Nephron progenitor cell (in vitro differentiated cells): ENCODE data around the gene ANKRD66.

Source experiments
- DNase-seq: peaks from one replicate; pipeline ENCODE4 v3.0.0; 2021
- H3K27ac Mint-ChIP-seq: 2 replicates; pipeline ENCODE4 v1.8.0; 2021; ENCODE audit warnings: mild to moderate bottlenecking, moderate library complexity, mixed read lengths
- H3K27me3 Mint-ChIP-seq: 2 replicates; pipeline ENCODE4 v1.8.0; 2021; ENCODE audit warnings: mild to moderate bottlenecking, low read depth, mixed read lengths; ENCODE audit not compliant: poor library complexity
- H3K36me3 Mint-ChIP-seq: 2 replicates; pipeline ENCODE4 v1.8.0; 2021; ENCODE audit warnings: low read depth, mixed read lengths
- H3K4me1 Mint-ChIP-seq: 2 replicates; pipeline ENCODE4 v1.8.0; 2021; ENCODE audit warnings: mixed read lengths
- H3K4me3 Mint-ChIP-seq: 2 replicates; pipeline ENCODE4 v1.8.0; 2021; ENCODE audit warnings: mild to moderate bottlenecking, moderate library complexity, mixed read lengths
- H3K9me3 Mint-ChIP-seq: 2 replicates; pipeline ENCODE4 v1.8.0; 2021; ENCODE audit warnings: mild to moderate bottlenecking, moderate library complexity, mixed read lengths
- TF ChIP-seq, protein P1 (sequence below): fragments of 200-600 bp; sonication (generic); IDR thresholded peaks from 2 replicates; pipeline ENCODE4 v1.5.0; 2021; ENCODE audit warnings: antibody characterized with exemption

The ANKRD66 gene

DNA sequence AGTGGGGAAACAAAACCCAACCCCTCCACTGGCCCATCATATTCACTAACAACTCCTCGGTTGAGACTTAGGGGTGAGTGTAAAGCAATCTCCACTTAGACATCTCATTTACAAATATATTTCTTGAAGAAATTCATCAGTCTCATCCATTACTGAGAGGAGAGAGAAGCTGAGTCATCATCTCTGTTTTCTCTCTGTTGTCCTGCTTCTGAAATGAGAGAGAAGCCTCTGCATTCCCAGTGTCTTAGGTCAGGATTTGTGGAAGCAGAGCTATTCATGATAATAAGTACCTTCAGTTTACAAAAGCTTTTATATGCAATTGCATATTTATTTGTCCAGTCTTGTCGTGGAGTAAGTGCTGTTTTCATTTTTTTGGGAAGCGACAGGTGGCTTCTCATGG is 47.3 kb downstream of the ANKRD66 start:
- H3K27me3 Mint-ChIP-seq, result peaks cover 5% of the 10 kb centered on the region
- no peak overlapping the region for H3K4me3 Mint-ChIP-seq
- DNase-seq, result no peak
- H3K27ac Mint-ChIP-seq, result no peak overlapping the region
- no peaks in the 10 kb centered on the region for H3K9me3 Mint-ChIP-seq
- H3K36me3 Mint-ChIP-seq, result no peaks in the 10 kb centered on the region
- no peaks in the 10 kb centered on the region for H3K4me1 Mint-ChIP-seq
- TF ChIP-seq, protein P1, sequence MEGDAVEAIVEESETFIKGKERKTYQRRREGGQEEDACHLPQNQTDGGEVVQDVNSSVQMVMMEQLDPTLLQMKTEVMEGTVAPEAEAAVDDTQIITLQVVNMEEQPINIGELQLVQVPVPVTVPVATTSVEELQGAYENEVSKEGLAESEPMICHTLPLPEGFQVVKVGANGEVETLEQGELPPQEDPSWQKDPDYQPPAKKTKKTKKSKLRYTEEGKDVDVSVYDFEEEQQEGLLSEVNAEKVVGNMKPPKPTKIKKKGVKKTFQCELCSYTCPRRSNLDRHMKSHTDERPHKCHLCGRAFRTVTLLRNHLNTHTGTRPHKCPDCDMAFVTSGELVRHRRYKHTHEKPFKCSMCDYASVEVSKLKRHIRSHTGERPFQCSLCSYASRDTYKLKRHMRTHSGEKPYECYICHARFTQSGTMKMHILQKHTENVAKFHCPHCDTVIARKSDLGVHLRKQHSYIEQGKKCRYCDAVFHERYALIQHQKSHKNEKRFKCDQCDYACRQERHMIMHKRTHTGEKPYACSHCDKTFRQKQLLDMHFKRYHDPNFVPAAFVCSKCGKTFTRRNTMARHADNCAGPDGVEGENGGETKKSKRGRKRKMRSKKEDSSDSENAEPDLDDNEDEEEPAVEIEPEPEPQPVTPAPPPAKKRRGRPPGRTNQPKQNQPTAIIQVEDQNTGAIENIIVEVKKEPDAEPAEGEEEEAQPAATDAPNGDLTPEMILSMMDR, result no peak

DNA sequence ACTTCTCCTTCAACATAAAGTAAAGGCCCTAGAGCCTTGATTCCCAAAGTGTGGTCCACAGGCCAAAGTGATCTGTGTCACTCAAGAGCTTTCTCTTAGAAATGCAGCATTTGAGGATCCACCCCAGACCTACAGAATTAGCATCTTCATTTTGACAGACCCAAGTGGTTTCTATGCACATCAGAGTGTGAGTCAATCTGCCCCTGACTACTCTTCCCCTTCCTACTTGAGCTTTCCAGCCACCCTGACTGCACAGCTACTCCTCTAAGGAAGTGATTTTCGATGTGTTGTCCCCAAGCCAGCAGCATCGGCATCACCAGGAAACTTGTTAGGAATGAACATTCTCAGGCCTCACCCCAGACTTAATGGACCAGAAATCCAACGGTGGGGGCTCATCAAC is 49.1 kb downstream of the ANKRD66 start:
- Mint-ChIP-seq H3K4me3 (no peak overlapping the region), H3K27me3 (peaks cover 5% of the 10 kb centered on the region), H3K36me3 (no peaks in the 10 kb centered on the region), H3K4me1 (no peaks in the 10 kb centered on the region), H3K9me3 (no peaks in the 10 kb centered on the region), H3K27ac (no peak overlapping the region)
- TF ChIP-seq, protein P1, result no peak
- DNase-seq, result no peak

DNA sequence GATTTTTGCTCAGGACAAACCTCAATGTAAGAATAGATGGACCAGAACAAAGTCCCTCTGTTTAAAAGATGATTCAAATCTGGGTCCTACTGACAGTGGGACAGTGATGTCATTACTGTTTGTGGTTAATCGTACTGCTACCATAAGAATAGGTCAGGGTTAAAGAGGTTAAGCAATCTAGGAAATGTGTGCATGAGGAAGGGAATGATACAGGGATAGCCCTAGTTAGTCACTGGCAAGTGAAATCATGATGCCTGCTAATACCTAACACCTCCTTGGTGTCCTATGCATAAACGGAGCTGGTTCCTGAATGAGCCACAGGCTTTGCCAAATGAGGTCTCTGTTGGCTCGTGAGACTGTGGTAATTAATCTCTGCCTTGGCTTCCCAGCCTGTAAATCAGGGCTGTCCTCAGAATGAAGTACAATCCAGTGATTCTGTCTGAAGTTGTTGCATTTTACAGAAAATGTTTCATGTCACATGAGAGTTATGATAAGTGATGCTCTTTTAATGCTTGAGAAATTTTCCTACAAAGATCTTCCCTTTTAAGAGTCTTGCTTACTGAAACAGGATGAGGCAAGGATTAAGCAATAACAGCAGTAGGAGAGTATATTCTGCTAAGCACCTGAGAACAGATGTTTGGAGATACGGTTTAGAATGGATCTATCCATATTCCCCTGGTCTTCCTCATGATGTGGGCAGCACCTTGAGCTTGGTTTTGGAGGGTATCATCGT is 50.3 kb downstream of the ANKRD66 start:
- Mint-ChIP-seq H3K27ac (no peak overlapping the region), H3K36me3 (no peaks in the 10 kb centered on the region), H3K27me3 (peaks cover 5% of the 10 kb centered on the region), H3K9me3 (no peaks in the 10 kb centered on the region), H3K4me3 (no peak overlapping the region), H3K4me1 (no peaks in the 10 kb centered on the region)
- no peak for DNase-seq
- TF ChIP-seq, protein P1, result no peak

DNA sequence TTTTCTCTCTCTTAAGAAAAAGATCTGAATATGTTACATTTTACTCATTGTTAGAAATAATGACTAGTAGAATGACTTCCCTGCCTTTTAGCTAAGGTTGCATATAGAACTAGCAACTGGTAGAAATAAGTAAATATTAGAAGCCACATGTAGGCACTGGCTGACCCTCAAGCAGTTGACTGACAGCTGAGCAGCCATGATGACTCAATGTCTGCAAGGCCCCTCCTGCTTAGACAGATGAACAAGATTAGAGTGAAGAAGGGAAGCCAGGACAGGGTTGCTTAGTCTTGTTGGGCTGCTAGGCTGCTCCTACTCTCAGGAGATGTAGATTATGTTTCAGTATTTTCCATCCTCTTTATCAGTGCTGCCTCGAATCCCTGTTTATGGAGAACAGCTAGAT is 52.9 kb downstream of the ANKRD66 start:
- no peaks in the 10 kb centered on the region for H3K9me3 Mint-ChIP-seq

GRCh38 chr6:46808806-46809205 is 62.1 kb downstream of the ANKRD66 start:
- DNase-seq, result no peak
- H3K4me1 Mint-ChIP-seq, result no peaks in the 10 kb centered on the region
- H3K27me3 Mint-ChIP-seq, result no peaks in the 10 kb centered on the region
- TF ChIP-seq, protein P1, result no peak
- no peaks in the 10 kb centered on the region for H3K36me3 Mint-ChIP-seq
- H3K9me3 Mint-ChIP-seq, result peaks cover 13% of the 10 kb centered on the region
- H3K27ac Mint-ChIP-seq, result no peak overlapping the region
- no peak overlapping the region for H3K4me3 Mint-ChIP-seq

More for the DNA sequence above, 52.9 kb downstream of the ANKRD66 start:
- Mint-ChIP-seq H3K4me1 (no peaks in the 10 kb centered on the region), H3K36me3 (no peaks in the 10 kb centered on the region), H3K27me3 (peaks cover 5% of the 10 kb centered on the region), H3K4me3 (no peak overlapping the region), H3K27ac (no peak overlapping the region)
- TF ChIP-seq, protein P1, result no peak
- no peak for DNase-seq
